OCI-LY1 (cell line): ENCODE measurements around the gene FAM50B.

Experiments
- H2AFZ ChIP-seq: fragments of 200-600 bp; sonication (generic), shearing (Covaris generic); 2 replicates; pipeline ENCODE4 v1.6.0; 2014; ENCODE audit warnings: antibody characterized with exemption, mild to moderate bottlenecking, low read length
- H3F3A ChIP-seq: fragments of 200-600 bp; sonication (generic), shearing (Covaris generic); 2 replicates; pipeline ENCODE4 v1.6.0; 2014; ENCODE audit warnings: mild to moderate bottlenecking, antibody characterized with exemption, low read length, moderate library complexity; ENCODE audit not compliant: insufficient read depth
- H3K27ac ChIP-seq: fragments of 200-600 bp; sonication (generic); 2 replicates; pipeline ENCODE4 v1.5.1; 2014; ENCODE audit warnings: low read length, mixed run types, mild to moderate bottlenecking, low read depth; ENCODE audit not compliant: poor library complexity, severe bottlenecking
- H3K27me3 ChIP-seq: fragments of 200-600 bp; sonication (generic); 2 replicates; pipeline ENCODE4 v1.6.0; 2014; ENCODE audit warnings: antibody characterized with exemption, mild to moderate bottlenecking, low read length, moderate library complexity; ENCODE audit not compliant: insufficient read depth
- H3K36me3 ChIP-seq: fragments of 200-600 bp; sonication (generic); 2 replicates; pipeline ENCODE4 v1.6.1; 2014; ENCODE audit warnings: mild to moderate bottlenecking, antibody characterized with exemption, low read length, moderate library complexity, mixed read lengths; ENCODE audit not compliant: insufficient read depth
- H3K4me1 ChIP-seq: fragments of 200-600 bp; sonication (generic); 2 replicates; pipeline ENCODE4 v1.5.1; 2014; ENCODE audit warnings: mild to moderate bottlenecking, low read length, moderate library complexity; ENCODE audit not compliant: insufficient read depth, severe bottlenecking
- H3K4me2 ChIP-seq: fragments of 200-600 bp; sonication (generic), shearing (Covaris generic); 2 replicates; pipeline ENCODE4 v1.6.1; 2014; ENCODE audit warnings: low read length
- H3K4me3 ChIP-seq: fragments of 200-600 bp; sonication (generic); 2 replicates; pipeline ENCODE4 v1.5.1; 2014; ENCODE audit warnings: low read length, low read depth, mild to moderate bottlenecking, mixed read lengths; ENCODE audit not compliant: poor library complexity, severe bottlenecking
- H3K79me2 ChIP-seq: fragments of 200-600 bp; shearing (Covaris generic); 2 replicates; pipeline ENCODE4 v1.6.1; 2016; ENCODE audit warnings: mixed run types, low read length, mixed read lengths; ENCODE audit not compliant: insufficient read depth
- H3K9ac ChIP-seq: fragments of 200-600 bp; sonication (generic), shearing (Covaris generic); 2 replicates; pipeline ENCODE4 v1.6.1; 2014; ENCODE audit warnings: mild to moderate bottlenecking, low read length, mixed read lengths
- H3K9me2 ChIP-seq: fragments of 200-600 bp; sonication (generic), shearing (Covaris generic); 2 replicates; pipeline ENCODE4 v1.6.1; 2014; ENCODE audit warnings: low read depth, mild to moderate bottlenecking, low read length, mixed read lengths
- H3K9me3 ChIP-seq: fragments of 200-600 bp; shearing (Covaris generic); 2 replicates; pipeline ENCODE4 v1.6.1; 2014; ENCODE audit warnings: low read length, mixed read lengths
- H4K20me1 ChIP-seq: fragments of 200-600 bp; sonication (generic), shearing (Covaris generic); 2 replicates; pipeline ENCODE4 v1.6.0; 2016; ENCODE audit warnings: mild to moderate bottlenecking, low read length; ENCODE audit not compliant: insufficient read depth
- EZH2 ChIP-seq: fragments of 200-600 bp; sonication (generic), shearing (Covaris generic); IDR thresholded peaks from 2 replicates; pipeline ENCODE4 v1.8.0; 2017; ENCODE audit warnings: borderline replicate concordance, mixed run types, mild to moderate bottlenecking, antibody characterized with exemption, low read length, moderate library complexity, mixed read lengths
- TF ChIP-seq, protein P1 (sequence below): fragments of 200-600 bp; sonication (generic), shearing (Covaris generic); IDR thresholded peaks from 2 replicates; pipeline ENCODE4 v1.5.1; 2017; ENCODE audit warnings: mild to moderate bottlenecking, antibody characterized with exemption, low read length, moderate library complexity, mixed read lengths

FAM50B gene

DNA sequence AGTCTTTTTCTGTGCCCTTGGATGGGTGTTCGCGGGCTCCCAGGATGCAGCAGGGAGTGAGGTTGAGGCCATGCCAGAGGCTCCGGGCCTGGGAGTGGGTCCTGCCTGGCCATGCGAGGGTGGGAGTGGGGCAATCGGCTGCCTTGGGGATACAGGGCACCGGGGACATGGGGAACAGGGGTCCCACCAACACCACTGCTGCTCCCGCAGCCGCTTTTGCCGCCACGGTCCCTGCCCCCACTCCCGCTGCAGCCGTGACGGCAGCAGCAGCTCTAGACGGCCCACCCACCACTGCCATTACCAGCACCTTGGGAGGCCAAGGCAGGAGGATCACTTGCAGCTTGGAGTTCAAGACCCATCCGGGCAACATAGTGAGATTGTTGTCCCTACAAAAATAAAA is 35.3 kb upstream of the FAM50B start:
- H3K27me3 ChIP-seq = no peaks in the 10 kb centered on the region
- no peak overlapping the region for H3K4me2 ChIP-seq
- no peaks in the 10 kb centered on the region for H3F3A ChIP-seq
- H2AFZ ChIP-seq = no peak overlapping the region
- no peak overlapping the region for H3K9ac ChIP-seq
- TF ChIP-seq, protein P1, sequence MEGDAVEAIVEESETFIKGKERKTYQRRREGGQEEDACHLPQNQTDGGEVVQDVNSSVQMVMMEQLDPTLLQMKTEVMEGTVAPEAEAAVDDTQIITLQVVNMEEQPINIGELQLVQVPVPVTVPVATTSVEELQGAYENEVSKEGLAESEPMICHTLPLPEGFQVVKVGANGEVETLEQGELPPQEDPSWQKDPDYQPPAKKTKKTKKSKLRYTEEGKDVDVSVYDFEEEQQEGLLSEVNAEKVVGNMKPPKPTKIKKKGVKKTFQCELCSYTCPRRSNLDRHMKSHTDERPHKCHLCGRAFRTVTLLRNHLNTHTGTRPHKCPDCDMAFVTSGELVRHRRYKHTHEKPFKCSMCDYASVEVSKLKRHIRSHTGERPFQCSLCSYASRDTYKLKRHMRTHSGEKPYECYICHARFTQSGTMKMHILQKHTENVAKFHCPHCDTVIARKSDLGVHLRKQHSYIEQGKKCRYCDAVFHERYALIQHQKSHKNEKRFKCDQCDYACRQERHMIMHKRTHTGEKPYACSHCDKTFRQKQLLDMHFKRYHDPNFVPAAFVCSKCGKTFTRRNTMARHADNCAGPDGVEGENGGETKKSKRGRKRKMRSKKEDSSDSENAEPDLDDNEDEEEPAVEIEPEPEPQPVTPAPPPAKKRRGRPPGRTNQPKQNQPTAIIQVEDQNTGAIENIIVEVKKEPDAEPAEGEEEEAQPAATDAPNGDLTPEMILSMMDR = no peak
- no peak for TF ChIP-seq EZH2
- no peaks in the 10 kb centered on the region for H3K79me2 ChIP-seq
- no peak overlapping the region for H3K4me3 ChIP-seq
- no peaks in the 10 kb centered on the region for H3K9me2 ChIP-seq
- no peaks in the 10 kb centered on the region for H4K20me1 ChIP-seq
- H3K4me1 ChIP-seq = no peaks in the 10 kb centered on the region
- H3K36me3 ChIP-seq = no peaks in the 10 kb centered on the region
- H3K27ac ChIP-seq = no peak overlapping the region
- H3K9me3 ChIP-seq = no peaks in the 10 kb centered on the region

DNA sequence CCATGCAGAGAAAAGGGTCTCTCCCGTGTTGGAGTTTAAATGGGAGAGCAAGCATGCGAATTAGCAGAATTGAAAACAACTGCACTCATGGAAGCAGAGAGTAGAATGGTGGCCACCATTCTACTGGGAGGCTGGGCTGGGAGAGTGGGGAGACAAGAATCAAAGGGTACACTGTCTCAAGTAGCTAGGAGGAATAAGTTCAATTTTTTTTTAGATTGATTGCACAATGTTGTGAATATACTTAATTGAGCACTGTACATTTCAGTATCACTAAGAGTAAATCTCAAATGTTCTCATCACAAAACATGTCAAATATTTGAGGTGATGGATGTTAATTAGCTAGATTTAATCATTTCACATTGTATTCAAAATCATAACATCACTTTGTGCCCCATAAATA is 34.6 kb upstream of the FAM50B start:
- no peak overlapping the region for H2AFZ ChIP-seq
- no peaks in the 10 kb centered on the region for H4K20me1 ChIP-seq

DNA sequence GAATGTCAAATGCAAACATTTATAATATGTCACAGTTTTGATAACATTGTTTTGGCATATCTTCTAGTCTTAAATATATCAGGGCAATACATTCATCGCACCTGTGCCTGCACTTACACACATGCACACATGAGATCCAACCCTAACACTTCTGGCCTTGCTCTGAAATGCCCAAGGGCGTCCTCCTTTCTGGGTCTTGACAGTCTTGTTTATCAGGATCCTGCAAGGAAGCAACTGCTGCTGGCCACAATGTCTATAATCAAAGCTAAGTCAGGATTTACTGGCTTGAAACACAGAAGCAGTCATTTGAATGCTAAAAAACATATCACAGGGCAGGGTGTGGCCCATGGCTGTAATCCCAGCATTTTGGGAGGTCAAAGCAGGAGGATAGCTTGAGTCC is 32.9 kb upstream of the FAM50B start:
- H3K9me2 ChIP-seq = no peaks in the 10 kb centered on the region
- no peaks in the 10 kb centered on the region for H3K4me1 ChIP-seq
- no peak for TF ChIP-seq EZH2
- TF ChIP-seq, protein P1 = no peak
- no peak overlapping the region for H3K4me2 ChIP-seq
- H3K4me3 ChIP-seq = no peak overlapping the region
- no peaks in the 10 kb centered on the region for H3K79me2 ChIP-seq
- no peak overlapping the region for H2AFZ ChIP-seq
- no peaks in the 10 kb centered on the region for H4K20me1 ChIP-seq
- H3K9me3 ChIP-seq = no peaks in the 10 kb centered on the region
- H3K27ac ChIP-seq = no peak overlapping the region
- no peaks in the 10 kb centered on the region for H3F3A ChIP-seq
- no peak overlapping the region for H3K9ac ChIP-seq
- no peaks in the 10 kb centered on the region for H3K36me3 ChIP-seq
- H3K27me3 ChIP-seq = no peaks in the 10 kb centered on the region

More for the DNA sequence above, 34.6 kb upstream of the FAM50B start:
- no peaks in the 10 kb centered on the region for H3K36me3 ChIP-seq
- no peaks in the 10 kb centered on the region for H3K9me3 ChIP-seq
- no peak overlapping the region for H3K4me2 ChIP-seq
- no peaks in the 10 kb centered on the region for H3K27me3 ChIP-seq
- H3F3A ChIP-seq = no peaks in the 10 kb centered on the region
- no peaks in the 10 kb centered on the region for H3K79me2 ChIP-seq
- TF ChIP-seq, protein P1 = no peak
- no peak for TF ChIP-seq EZH2
- H3K4me1 ChIP-seq = no peaks in the 10 kb centered on the region
- H3K4me3 ChIP-seq = no peak overlapping the region
- no peak overlapping the region for H3K27ac ChIP-seq
- no peaks in the 10 kb centered on the region for H3K9me2 ChIP-seq
- H3K9ac ChIP-seq = no peak overlapping the region
